GM12878 (cell line): ENCODE results near the gene DYNC2H1.

Experiments
- EP300 ChIP-seq, 2 experiments: fragments of 150-350 bp in 1 of 2; IDR thresholded peaks; 2 replicates each; pipeline ENCODE4 v1.6.1; 2011 to 2012; ENCODE audit warnings: low read depth in 2 of 2, low read length in 2 of 2, borderline replicate concordance in 1 of 2, improper control_type of control experiment in 1 of 2, inconsistent platforms in 1 of 2; ENCODE audit not compliant: control insufficient read depth in 1 of 2
- REST ChIP-seq: IDR thresholded peaks from 2 replicates; pipeline ENCODE4 v1.6.1; 2012; ENCODE audit warnings: mild to moderate bottlenecking, low read depth, low read length
- SMC3 ChIP-seq: IDR thresholded peaks from 2 replicates; pipeline ENCODE4 v1.6.1; 2011; ENCODE audit warnings: low read length, improper control_type of control experiment, borderline replicate concordance
- SP1 ChIP-seq: IDR thresholded peaks from one replicate; pipeline ENCODE4 v1.6.1; 2011; ENCODE audit warnings: low read depth, low read length
- USF2 ChIP-seq: IDR thresholded peaks from 2 replicates; pipeline ENCODE4 v1.6.1; 2011; ENCODE audit warnings: low read depth, low read length, improper control_type of control experiment, borderline replicate concordance
- ZNF24 ChIP-seq: fragments of 450-650 bp; IDR thresholded peaks from 2 replicates; pipeline ENCODE4 v1.6.1; 2017; ENCODE audit warnings: antibody characterized with exemption, mild to moderate bottlenecking
- TF ChIP-seq, protein P1 (sequence below), 3 experiments: IDR thresholded peaks in 2 of 3; conservative IDR thresholded peaks in 1 of 3; 2 replicates each; pipeline ENCODE4 v1.5.1; 2011; ENCODE audit warnings: low read depth in 3 of 3, low read length in 3 of 3, mild to moderate bottlenecking in 3 of 3, control low read depth in 2 of 3, moderate library complexity in 2 of 3, inconsistent platforms in 1 of 3, mixed read lengths in 1 of 3; ENCODE audit not compliant: control insufficient read depth in 2 of 3, insufficient read depth in 1 of 3; ENCODE audit errors: extremely low read depth in 1 of 3

DNA sequence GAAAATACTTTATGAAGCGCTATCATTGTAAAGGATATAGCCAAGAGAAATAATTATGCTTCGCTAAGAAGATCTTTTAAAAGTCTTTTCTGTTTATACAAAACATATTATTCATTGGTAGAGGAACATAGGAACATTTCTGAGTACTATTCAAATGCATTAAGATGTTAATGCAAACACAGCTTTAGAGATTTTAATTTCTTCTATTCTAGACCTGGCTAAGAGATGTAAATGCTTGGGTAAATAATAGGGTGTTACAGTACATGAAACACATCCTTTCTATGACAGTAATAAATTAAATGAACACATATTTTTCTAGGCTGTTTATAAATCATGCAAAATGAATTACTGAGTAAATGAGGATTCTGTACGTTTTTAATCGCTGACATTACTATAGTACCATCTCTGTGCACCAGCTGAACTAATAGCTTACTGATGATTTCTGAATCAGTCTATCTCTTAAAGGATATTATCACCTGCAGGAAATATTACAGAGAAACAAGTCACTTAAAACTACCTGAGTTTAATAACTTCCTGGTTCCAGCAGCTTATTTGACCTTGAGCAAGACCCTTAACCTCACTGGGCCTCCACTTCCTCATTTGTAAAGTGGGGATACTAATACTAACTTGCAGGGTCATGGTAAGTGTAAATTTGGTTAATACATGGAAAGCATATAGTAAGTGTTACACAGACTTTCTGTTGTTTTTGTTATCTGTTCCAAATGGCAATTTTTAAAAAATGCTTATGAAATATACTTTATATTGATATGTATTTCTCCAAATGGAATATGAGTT lies 344.9 kb downstream of the DYNC2H1 start:
- TF ChIP-seq ZNF24 = no peak
- TF ChIP-seq USF2 = no peak
- no peak for TF ChIP-seq REST
- no peak for TF ChIP-seq SP1
- TF ChIP-seq, protein P1, sequence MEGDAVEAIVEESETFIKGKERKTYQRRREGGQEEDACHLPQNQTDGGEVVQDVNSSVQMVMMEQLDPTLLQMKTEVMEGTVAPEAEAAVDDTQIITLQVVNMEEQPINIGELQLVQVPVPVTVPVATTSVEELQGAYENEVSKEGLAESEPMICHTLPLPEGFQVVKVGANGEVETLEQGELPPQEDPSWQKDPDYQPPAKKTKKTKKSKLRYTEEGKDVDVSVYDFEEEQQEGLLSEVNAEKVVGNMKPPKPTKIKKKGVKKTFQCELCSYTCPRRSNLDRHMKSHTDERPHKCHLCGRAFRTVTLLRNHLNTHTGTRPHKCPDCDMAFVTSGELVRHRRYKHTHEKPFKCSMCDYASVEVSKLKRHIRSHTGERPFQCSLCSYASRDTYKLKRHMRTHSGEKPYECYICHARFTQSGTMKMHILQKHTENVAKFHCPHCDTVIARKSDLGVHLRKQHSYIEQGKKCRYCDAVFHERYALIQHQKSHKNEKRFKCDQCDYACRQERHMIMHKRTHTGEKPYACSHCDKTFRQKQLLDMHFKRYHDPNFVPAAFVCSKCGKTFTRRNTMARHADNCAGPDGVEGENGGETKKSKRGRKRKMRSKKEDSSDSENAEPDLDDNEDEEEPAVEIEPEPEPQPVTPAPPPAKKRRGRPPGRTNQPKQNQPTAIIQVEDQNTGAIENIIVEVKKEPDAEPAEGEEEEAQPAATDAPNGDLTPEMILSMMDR (IDR thresholded peaks at IDR 0.05 in 2 of 3, conservative IDR thresholded peaks at IDR 0.05 in 1 of 3; ENCODE audit: control insufficient read depth in 2 of 3, extremely low read depth in 1 of 3, insufficient read depth in 1 of 3, low read depth in 3 of 3, low read length in 3 of 3) = no peak
- TF ChIP-seq SMC3 = no peak
- TF ChIP-seq EP300 (IDR thresholded peaks at IDR 0.05; ENCODE audit: borderline replicate concordance in 1 of 2, control insufficient read depth in 1 of 2, low read depth in 2 of 2, low read length in 2 of 2) = no peak
